Cardiac muscle cell (in vitro differentiated cells and primary cell): ENCODE measurements around the gene MRTFA. TPM values are rescaled to one million over a fixed set of nuclear protein-coding genes. Genes with fewer than 3 reads are reported as not detected.

ENCODE experiments used
- DNase-seq, 2 donors: peaks; one replicate each; pipeline versions ENCODE4 v3.0.0 to v3.0.0-alpha.2; 2010 to 2017; ENCODE audit warnings: low read depth in 1 of 2, low spot score in 1 of 2
- H3K27ac ChIP-seq: fragments of 200-600 bp; sonication (generic); 2 replicates; pipeline ENCODE4 v1.5.1; 2016
- H3K27me3 ChIP-seq: fragments of 200-600 bp; sonication (generic); 2 replicates; pipeline ENCODE4 v1.6.0; 2016; ENCODE audit warnings: control low read depth
- H3K36me3 ChIP-seq: fragments of 200-600 bp; sonication (generic); 2 replicates; pipeline ENCODE4 v1.5.1; 2016; ENCODE audit warnings: control low read depth
- H3K4me1 ChIP-seq: fragments of 200-600 bp; sonication (generic); 2 replicates; pipeline ENCODE4 v1.8.1; 2017; ENCODE audit warnings: low read depth, mild to moderate bottlenecking, mixed run types
- H3K4me3 ChIP-seq: fragments of 200-600 bp; sonication (generic); 2 replicates; pipeline ENCODE4 v1.5.1; 2016; ENCODE audit warnings: mild to moderate bottlenecking
- H3K9me3 ChIP-seq: fragments of 200-600 bp; sonication (generic); 2 replicates; pipeline ENCODE4 v1.5.1; 2017; ENCODE audit warnings: low read depth, mild to moderate bottlenecking, control low read depth
- CTCF ChIP-seq: IDR thresholded peaks from 2 replicates; pipeline ENCODE4 v1.5.1; 2012; ENCODE audit warnings: low read depth, mild to moderate bottlenecking, low read length
- polyA plus RNA-seq: library from polyadenylated mRNA; unstranded; fragments of >200 nt; fragmentation: Nextera tagmentation; extraction: Ambion mirVana; gene quantifications from 2 replicates; pipeline ENCODE4 v1.2.1, GENCODE V29; 2016
- total RNA-seq: library from RNA; depleted of rRNA; stranded (reverse); fragments of >200 nt; gene quantifications from 2 replicates; pipeline ENCODE4 v1.2.3, GENCODE V29; 2016

Gene MRTFA
- total and polyA plus RNA-seq, 2 experiments from 2014 or later = 32.6 to 116 TPM

- Histone ChIP-seq H3K36me3 (peaks cover 17% of the 10 kb centered on the region), H3K27me3 (no peaks in the 10 kb centered on the region), H3K4me3 (no peak overlapping the region), H3K9me3 (no peaks in the 10 kb centered on the region), H3K27ac (no peak overlapping the region), H3K4me1 (no peaks in the 10 kb centered on the region)
- DNase-seq = no peak
- no peak for TF ChIP-seq CTCF
Observed at GRCh38 chr22:40422558-40423309, 213.8 kb downstream of the MRTFA start.

GRCh38 chr22:40421941-40422340 is 214.6 kb downstream of the MRTFA start:
- no peak for TF ChIP-seq CTCF
- Histone ChIP-seq H3K36me3 (peaks cover 17% of the 10 kb centered on the region), H3K27ac (no peak overlapping the region), H3K9me3 (no peaks in the 10 kb centered on the region), H3K27me3 (no peaks in the 10 kb centered on the region), H3K4me1 (no peaks in the 10 kb centered on the region), H3K4me3 (no peak overlapping the region)
- no peak for DNase-seq

GRCh38 chr22:40421082-40421350 is 215.5 kb downstream of the MRTFA start:
- Histone ChIP-seq H3K4me1 (no peaks in the 10 kb centered on the region), H3K27ac (no peak overlapping the region), H3K4me3 (no peak overlapping the region), H3K36me3 (peaks cover 23% of the 10 kb centered on the region), H3K27me3 (no peaks in the 10 kb centered on the region), H3K9me3 (no peaks in the 10 kb centered on the region)
- no peak for DNase-seq
- TF ChIP-seq CTCF = no peak

- DNase-seq = no peak
- Histone ChIP-seq H3K4me3 (no peak overlapping the region), H3K9me3 (no peaks in the 10 kb centered on the region), H3K27me3 (no peaks in the 10 kb centered on the region), H3K27ac (no peak overlapping the region), H3K4me1 (no peaks in the 10 kb centered on the region), H3K36me3 (peaks cover 23% of the 10 kb centered on the region)
- TF ChIP-seq CTCF = no peak
Observed at GRCh38 chr22:40420341-40421081, 216.0 kb downstream of the MRTFA start.

GRCh38 chr22:40419718-40420117 is 216.8 kb downstream of the MRTFA start:
- no peak for DNase-seq
- Histone ChIP-seq H3K36me3 (peaks cover 20% of the 10 kb centered on the region), H3K4me1 (no peaks in the 10 kb centered on the region), H3K27me3 (no peaks in the 10 kb centered on the region), H3K27ac (no peak overlapping the region), H3K9me3 (no peaks in the 10 kb centered on the region), H3K4me3 (no peak overlapping the region)
- TF ChIP-seq CTCF = no peak
